Stimulated activated CD4-positive, alpha-beta T cell treated with anti-CD3 and anti-CD28 coated beads, Interleukin-1b, Interleukin-23, amount 100 ng/mL, for 24 hours (primary cell): ENCODE measurements around the gene B3GNT9.
"Not testable (repeated sequence)": the region's sequence is repeated elsewhere in the genome, so short reads cannot be mapped to it uniquely, and the experiment has no call there.

Experiments
- DNase-seq, 4 experiments: peaks; one replicate each; pipeline ENCODE4 v3.0.0-alpha.2; 2020; ENCODE audit warnings: low read depth in 4 of 4, low spot score in 1 of 4

The B3GNT9 gene

DNA sequence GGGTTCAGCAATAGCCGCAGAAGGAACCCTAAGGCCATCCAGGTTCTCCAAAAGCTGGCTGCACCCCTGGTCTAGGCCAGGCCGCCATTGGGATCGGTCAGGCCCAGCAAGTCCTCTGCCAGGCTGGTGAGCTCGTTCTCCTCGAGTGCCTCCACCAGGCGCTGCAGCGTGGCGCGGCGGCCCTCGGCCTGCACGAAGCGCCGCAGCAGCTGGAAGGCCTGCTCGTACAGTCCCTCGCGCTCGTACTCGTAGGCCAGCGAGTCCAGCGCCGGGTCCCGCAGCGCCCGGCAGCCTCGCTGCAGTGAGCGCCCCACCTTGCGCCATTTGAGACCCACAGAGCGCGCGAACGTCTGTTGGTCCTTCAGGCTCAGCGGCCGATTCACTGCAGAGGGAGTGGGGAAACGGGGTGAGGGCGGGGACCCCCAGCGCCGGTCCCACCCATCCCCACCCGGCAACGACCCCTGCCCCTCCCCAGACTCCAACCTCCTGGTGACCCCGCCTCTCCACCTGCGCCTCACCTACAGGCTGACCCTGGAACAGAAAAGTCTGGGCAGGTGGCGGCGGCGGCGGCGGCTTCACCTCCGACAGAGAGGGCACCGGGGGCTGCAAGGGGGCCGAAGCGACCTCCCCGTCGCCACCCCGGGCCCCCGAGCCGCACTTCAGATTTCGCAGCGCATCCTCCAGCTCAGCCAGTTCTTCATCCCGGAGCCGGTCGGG lies 3.9 kb upstream of the B3GNT9 start:
- DNase-seq = no peak

DNA sequence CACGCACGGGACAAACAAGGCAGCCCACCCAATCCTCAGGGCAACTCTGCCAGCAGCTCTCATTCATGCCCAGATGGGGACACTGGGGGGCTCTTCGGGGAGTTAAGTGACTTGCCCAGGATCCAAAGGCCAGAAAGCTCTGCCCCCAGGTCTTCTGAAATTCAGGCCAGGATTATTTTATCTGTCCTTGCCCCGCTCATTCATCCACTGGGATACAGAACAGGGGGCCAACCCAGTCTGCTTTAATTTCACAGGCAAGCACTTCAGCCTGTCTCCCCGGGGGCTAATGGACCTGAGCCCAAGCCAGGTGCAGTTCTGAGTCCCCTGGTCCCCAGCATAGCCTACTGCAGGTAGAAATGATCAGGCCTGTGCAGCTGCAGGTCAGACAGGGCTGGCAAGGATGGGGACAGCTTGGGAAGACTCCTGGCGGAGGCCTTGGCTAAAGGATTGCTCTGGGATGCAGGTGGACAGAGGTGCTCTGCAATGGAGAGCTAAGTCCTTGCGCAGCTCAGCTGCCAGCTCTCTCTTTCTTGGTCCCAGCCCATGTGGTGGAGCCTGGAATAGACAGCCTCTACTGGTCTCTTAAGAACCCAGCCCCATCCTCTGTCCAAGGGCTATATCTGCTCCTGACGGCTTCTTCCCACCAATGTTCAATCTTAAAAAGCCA lies 766 bp upstream of the B3GNT9 start:
- DNase-seq = no peak

DNA sequence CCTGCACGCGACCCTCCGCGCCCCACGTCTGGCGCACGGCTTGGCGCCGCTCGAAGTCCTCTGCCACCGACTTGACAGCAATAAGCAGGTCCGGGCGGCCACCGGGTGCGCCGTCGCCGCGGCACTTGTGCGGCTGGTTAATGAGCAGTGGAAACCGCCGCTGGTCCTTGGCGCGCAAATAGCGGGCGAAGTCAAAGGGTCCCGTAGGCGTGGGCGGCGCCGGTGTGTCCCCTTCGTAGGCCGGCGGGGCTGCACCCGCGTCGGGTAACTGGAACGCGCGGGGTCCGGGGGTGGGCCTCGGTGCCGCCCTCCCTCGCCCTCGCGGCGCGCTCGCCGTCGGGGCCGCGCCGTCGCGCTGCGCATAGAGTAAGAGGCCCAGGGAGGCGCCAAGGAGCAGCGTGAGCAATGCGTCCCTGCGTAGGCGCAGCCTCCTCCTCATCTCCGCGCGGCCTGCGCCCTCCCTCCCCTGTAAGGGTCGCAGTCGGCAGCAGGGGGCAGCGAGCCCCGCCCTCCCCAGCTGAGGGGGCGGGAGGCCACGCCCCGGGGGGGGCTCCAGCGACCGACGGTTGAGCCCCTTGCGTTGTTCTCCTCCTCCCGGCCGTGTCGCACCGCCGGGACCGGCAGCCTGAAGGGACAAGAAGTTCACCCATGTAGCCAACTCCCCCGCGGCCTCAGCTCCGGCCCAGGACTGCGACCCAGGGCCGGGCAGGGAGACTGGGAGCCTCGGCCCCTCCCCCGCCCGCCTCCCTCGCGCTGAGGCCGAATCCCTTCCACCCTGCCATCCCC lies 558 bp downstream of the B3GNT9 start:
- DNase-seq = no peak

DNA sequence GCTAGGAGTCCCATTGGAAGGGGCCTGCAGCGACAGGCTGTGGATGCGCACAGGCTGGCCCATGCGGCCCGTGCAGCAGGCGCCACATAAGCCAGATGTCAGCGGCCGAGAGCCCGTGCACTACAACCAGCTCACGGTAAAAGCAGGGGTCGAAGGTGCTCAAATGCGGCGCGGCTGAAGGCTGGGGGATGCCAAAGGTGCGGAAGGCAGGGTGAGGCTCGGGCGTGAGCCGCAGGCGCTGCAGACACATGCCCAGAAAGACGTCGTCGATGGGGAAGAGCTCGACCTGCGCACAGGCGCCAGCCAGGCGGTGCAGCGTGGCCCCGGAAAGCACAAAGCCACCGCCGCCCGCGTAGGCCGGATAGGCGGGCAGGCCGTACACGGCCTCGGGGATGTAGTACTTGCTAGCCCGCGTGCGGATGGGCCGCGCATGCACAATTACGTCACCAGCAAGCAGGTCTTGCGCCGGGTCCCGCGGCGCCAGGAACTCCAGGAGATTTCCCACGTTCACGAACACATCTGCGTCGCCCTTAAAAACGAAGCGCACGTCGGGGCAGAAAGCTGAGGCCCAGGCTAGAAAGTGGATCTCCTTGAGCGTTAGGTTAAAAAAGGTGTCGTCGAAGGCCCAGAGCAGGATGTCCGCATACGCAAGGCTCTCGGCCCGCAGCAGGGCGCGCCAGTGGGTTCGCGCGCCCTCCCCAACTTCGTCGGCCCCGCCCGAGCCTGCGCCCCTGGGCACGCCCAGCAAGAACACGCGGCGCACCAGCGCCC lies 1.3 kb downstream of the B3GNT9 start:
- DNase-seq = no peak

DNA sequence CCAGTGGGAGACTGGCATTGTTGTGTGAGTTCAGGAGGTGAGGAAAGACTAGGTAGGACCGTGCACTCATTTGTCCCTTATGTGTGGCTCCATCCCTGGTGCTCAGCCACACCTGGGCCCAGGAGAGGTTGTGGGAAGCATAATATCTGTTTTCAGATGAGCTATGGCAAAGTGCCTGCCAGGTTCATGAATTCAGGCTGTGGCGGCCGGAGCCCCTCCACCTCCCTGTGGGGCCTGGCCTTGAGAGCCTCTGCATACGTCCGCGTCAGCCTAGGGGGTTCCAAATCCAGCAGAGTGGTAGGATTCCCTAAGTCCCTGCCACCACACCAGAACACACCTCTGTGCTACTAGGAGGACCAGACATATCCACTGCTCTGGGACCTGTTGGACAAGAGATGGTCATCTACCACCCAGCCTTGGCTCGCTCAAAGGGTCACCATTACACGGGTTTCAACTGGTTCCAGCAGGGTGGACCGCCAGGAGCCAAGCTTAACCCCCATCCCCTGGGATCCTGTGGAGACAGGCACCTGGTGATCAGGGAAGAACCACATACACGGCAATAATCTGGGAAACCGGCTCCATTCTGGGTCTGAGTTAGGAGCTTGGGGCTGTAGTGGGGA lies 2.0 kb downstream of the B3GNT9 start:
- DNase-seq = no peak

DNA sequence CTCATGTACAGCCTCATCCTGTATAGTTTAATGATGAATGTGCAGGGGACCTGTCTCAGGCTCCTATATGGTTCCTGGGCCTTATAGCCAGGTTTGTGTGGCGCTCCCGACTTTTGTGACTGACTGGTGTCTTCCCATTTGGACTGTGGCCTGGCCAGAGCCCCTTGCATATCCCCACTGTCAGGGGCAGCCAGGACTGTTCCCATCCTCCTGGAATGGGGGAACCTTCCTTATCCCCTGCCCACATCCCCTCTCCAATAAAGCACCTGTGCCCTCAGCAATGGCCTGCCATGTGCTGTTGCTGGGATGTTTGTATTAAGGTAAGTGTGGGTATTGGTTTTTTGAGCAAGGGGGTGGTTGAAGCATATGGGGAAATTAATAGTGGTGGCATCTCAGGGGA lies 2.6 kb downstream of the B3GNT9 start:
- no peak for DNase-seq

DNA sequence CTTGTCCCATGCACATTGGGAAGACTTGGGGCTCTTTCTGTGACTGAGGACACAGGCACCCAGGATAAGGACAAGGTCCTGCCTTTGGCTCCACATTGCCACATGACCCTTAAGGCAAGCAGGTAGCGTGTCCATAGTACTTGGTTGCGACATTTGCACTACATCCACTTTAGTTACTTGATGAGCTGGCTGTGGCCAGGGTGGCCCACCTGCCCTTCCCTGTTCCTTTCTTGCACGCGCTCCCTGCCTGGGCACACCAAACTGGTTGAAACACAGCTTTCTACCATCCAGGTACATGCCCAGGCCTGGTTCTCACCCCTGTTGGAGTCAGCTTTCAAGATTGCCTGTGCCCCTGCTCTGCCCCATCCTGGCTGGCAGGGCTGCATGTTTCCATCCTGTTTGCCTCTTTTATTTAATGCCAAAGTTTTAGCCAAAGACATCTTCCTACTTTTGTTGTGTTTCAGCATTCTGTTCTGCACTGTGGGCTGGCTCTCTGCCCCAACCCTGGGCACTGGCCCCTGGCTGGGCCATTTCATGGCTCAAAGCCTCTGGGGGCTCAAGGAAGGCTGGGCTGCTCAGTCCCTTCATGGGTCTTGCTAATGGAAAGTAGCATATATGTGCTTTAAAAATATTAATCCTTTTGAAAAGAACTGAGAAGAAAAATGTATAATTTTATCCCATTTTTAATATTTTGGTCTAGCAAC lies 3.2 kb downstream of the B3GNT9 start:
- DNase-seq = no peak

GRCh38 chr16:67146523-67147357 lies 4.1 kb downstream of the B3GNT9 start:
- DNase-seq = no peak

DNA sequence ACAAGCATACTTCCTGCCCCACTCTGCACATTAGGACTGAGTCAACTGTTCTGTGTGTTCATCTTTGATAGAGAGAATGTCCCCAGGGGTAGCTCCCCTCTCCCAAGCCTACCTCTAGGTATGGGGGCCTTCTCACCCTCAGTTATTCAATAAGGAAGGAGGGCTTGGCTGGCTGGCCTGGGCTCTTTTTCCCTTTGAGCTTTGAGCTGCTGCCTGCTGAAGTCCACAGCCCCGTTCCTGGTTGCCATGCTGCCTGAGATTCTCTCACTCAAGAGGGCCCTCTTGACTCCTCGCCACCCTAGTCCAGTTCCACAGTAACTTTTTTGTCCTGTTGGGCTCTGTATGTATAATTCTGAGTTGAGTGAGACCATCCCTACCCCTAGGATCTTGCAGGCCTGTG lies 5.1 kb downstream of the B3GNT9 start:
- DNase-seq = no peak

DNA sequence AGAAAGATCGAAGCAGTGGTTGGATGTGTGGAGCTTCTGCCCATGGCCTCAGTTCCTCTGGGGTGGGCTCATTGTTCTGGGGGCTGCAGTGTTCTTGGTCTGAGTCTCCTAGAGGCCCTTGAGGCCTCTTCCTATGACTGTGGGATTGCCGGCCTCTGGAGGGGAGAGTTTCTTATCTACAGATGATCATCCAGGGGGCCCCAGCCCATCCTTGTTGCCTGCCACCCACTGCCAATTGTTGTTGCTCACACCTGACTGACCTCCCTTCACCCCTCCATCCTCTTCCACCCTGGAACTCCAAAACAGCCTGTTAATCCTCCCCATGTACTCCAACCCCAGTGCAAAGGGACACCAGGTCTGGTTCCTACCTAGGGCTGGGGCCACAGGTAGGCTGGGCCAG lies 5.9 kb downstream of the B3GNT9 start:
- DNase-seq = no peak

- DNase-seq = no peak
These were observed 8.5 kb downstream of the B3GNT9 start for GRCh38 chr16:67142342-67142741.

DNA sequence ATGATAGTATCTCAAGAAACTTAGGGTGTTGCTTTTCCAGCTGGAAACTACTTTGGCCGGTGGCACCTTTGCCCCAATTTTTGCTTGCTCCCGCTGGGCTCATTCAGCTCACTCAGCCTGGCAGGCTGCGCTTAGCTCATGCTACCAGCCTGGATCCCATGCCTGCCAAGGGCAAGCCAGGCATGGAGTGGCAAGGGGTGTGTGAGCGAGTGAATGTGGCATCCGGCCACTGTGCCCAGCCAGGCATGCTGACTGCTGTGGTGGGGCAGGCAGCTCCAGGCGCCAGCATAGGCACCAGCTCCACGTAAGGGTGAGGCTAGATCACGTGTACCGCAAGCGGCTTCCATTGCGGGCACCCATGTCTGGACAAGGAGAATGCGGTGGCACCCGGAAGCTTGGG lies 9.4 kb downstream of the B3GNT9 start:
- no peak for DNase-seq

GRCh38 chr16:67137605-67138004 lies 13.2 kb downstream of the B3GNT9 start:
- no peak for DNase-seq

GRCh38 chr16:67129422-67129821 lies 21.4 kb downstream of the B3GNT9 start:
- no peak for DNase-seq

GRCh38 chr16:67128887-67129286 lies 21.9 kb downstream of the B3GNT9 start:
- no peak for DNase-seq

DNA sequence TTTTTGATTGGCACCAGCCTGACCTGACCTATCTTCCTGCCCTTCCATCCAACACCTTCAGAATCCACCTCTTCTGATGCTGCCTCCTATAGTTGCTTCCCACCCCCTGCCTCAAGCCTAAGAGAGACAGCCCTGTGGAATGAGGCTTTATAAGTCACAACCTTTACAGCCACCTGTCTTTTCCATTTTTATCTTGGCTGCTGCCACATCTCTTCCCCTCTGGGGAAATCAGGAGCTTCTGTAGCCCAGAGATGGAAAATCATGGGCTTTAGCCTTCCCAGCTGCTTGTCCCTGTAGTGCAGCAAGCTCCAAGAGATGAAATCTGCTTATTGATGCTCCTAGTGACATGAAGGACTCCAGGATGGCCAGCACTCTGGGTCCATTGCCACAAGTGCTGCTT lies 22.4 kb downstream of the B3GNT9 start:
- DNase-seq = no peak

DNA sequence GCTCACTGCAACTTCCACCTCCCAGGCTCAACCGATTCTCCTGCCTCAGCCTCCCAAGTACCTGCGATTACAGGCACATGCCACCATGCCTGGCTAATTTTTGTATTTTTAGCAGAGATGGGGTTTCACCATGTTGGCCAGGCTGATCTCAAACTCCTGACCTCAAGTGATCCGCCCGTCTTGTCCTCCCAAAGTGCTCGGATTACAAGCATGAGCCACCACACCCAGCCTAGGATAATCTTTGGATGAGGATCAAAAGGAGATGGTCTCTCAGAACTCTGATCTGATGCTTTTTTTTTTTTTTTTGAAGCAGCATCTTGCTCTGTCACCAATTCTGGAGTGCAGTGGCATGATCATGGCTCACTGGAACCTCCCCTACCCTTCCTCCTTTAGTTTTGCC lies 28.0 kb downstream of the B3GNT9 start:
- DNase-seq = not testable (repeated sequence)

GRCh38 chr16:67120025-67120424 lies 30.8 kb downstream of the B3GNT9 start:
- no peak for DNase-seq

DNA sequence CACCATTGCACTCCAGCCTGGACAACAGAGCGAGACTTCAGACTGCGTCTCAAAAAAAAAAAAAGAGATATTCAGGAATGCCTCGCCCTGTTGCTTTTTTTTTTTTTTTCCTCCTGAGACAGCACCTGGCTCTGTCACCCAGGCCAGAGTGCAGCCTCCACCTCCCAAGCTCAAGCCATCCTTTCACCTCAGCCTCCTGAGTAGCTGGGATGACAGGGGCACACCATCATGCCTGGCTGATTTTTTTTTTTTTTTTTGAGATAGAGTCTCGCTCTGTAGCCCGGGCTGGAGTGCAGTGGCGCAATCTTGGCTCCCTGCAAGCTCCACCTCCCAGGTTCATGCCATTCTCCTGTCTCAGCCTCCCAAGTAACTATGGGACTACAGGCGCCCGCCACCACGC lies 33.1 kb downstream of the B3GNT9 start:
- DNase-seq = no peak
